K562 (cell line): ENCODE data around the gene PTPRR. TPM values are rescaled to one million over a fixed set of nuclear protein-coding genes. Genes with fewer than 3 reads are reported as not detected.

ENCODE experiments used
- ATAC-seq: fragments of 200-7000 bp; cut with Tn5 transposase; 3 replicates; pipeline ENCODE4 v1.9.1; 2020; ENCODE audit warnings: moderate library complexity
- BruUV-seq: library from RNA; stranded (reverse); fragments of 400-500 nt; replicated peaks from 2 replicates; lab custom pipeline; 2021; lab: Mats Ljungman, UMichigan
- CTCF ChIA-PET: fragments of 300-600 bp; formaldehyde crosslinking; extraction: SDS; loops from one replicate; lab custom pipeline; 2021; ENCODE audit warnings: low intra/inter-chr PET ratio; lab: Yijun Ruan, JAX
- POLR2A ChIA-PET: fragments of 300-600, 350-650 bp; sonication (Branson Sonifier 250); formaldehyde crosslinking; extraction: SDS; loops from one replicate; lab custom pipeline; 2021; ENCODE audit warnings: antibody characterized with exemption, inconsistent platforms; lab: Yijun Ruan, JAX
- DNase-seq, 4 experiments: peaks; one replicate each; pipeline versions ENCODE4 v3.0.0 to v3.0.0-alpha.2; 2011 to 2018; ENCODE audit warnings: low spot score in 3 of 4, mixed read lengths in 3 of 4; ENCODE audit errors: extremely low read depth in 1 of 4
- FAIRE-seq: peaks from 2 replicates; lab custom pipeline; 2011; peaks lifted over from hg19 to GRCh38; lab: Jason Lieb, UNC
- H2AFZ ChIP-seq: 2 replicates; pipeline ENCODE4 v1.6.0; 2011; ENCODE audit warnings: low read depth, low read length, control low read depth, inconsistent platforms
- H3K27ac ChIP-seq: fragments of 200-600 bp; 3 replicates; pipeline ENCODE4 v1.8.0; 2011; ENCODE audit warnings: low read depth, mild to moderate bottlenecking, control low read depth, inconsistent platforms, low read length, moderate library complexity, mixed read lengths; ENCODE audit errors: extremely low read depth
- H3K27me3 ChIP-seq, 2 experiments: fragments of 300-600 bp in 1 of 2; 2 replicates in 1 of 2; 3 replicates in 1 of 2; pipeline versions ENCODE4 v1.6.0 to v1.8.0; 2011; ENCODE audit warnings: inconsistent platforms in 2 of 2, low read length in 2 of 2, mild to moderate bottlenecking in 1 of 2, mixed read lengths in 1 of 2, moderate library complexity in 1 of 2; ENCODE audit not compliant: control insufficient read depth in 2 of 2, insufficient read depth in 2 of 2
- H3K36me3 ChIP-seq: fragments of 300-600 bp; 3 replicates; pipeline ENCODE4 v1.8.0; 2011; ENCODE audit warnings: mild to moderate bottlenecking, low read length, inconsistent platforms; ENCODE audit not compliant: control insufficient read depth, insufficient read depth
- H3K4me1 ChIP-seq, 2 experiments: fragments of 200-600 bp in 1 of 2; replicated peaks in 1 of 2; 2 replicates in 1 of 2; 3 replicates in 1 of 2; pipeline versions ENCODE4 v1.5.1 to v1.8.0; 2011; ENCODE audit warnings: inconsistent platforms in 2 of 2, low read length in 2 of 2, mild to moderate bottlenecking in 1 of 2, mixed read lengths in 1 of 2, moderate library complexity in 1 of 2; ENCODE audit not compliant: control insufficient read depth in 2 of 2, insufficient read depth in 2 of 2
- H3K4me2 ChIP-seq: 2 replicates; pipeline ENCODE4 v1.6.1; 2011; ENCODE audit warnings: low read length, control low read depth, inconsistent platforms, mixed read lengths; ENCODE audit not compliant: insufficient read depth
- H3K4me3 ChIP-seq: fragments of 200-600 bp; sonication (generic), shearing (Covaris generic); 2 replicates; pipeline ENCODE4 v1.5.1; 2016; ENCODE audit warnings: control low read depth, inconsistent platforms
- H3K79me2 ChIP-seq: fragments of 200-600 bp; 3 replicates; pipeline ENCODE4 v1.8.0; 2011; ENCODE audit warnings: low read length, inconsistent platforms; ENCODE audit not compliant: control insufficient read depth, insufficient read depth
- H3K9ac ChIP-seq, 2 experiments: 2 replicates each; pipeline versions ENCODE4 v1.6.0 to v1.6.1; 2011; ENCODE audit warnings: low read depth in 2 of 2, low read length in 2 of 2, control low read depth in 1 of 2, inconsistent platforms in 1 of 2, mild to moderate bottlenecking in 1 of 2, mixed read lengths in 1 of 2; ENCODE audit not compliant: insufficient read depth in 1 of 2
- H3K9me1 ChIP-seq: one replicate; pipeline ENCODE4 v1.6.0; 2011; ENCODE audit warnings: inconsistent platforms, mild to moderate bottlenecking, low read length, moderate library complexity; ENCODE audit not compliant: control insufficient read depth, insufficient read depth
- H3K9me3 ChIP-seq: replicated peaks from 2 replicates; pipeline ENCODE4 v1.5.1; 2011; ENCODE audit warnings: low read depth, low read length, inconsistent platforms; ENCODE audit not compliant: control insufficient read depth, insufficient read depth
- H4K20me1 ChIP-seq: replicated peaks from 2 replicates; pipeline ENCODE4 v1.6.1; 2011; ENCODE audit warnings: low read length, inconsistent platforms, mixed read lengths; ENCODE audit not compliant: control insufficient read depth, insufficient read depth
- GTF2E2 ChIP-seq: fragments of 200-800 bp; sonication (Bioruptor generic); IDR thresholded peaks from 2 replicates; pipeline ENCODE4 v1.6.1; 2016; ENCODE audit warnings: missing genetic modification characterization, missing compliant biosample characterization
- HDAC2 ChIP-seq: fragments of 450-650 bp; IDR thresholded peaks from 2 replicates; pipeline ENCODE4 v1.6.1; 2016; ENCODE audit warnings: mild to moderate bottlenecking
- HNRNPL ChIP-seq: fragments of 200-400 bp; formaldehyde crosslinking; IDR thresholded peaks from 2 replicates; pipeline ENCODE4 v1.6.1; 2017; ENCODE audit warnings: low read depth, mild to moderate bottlenecking, low read length
- WGBS: fragments of 100-300 bp; shearing (Covaris generic); methylation state at CpG from one replicate; pipeline ENCODE4 v1.1.6; 2016; ENCODE audit warnings: low coverage, mixed read lengths; ENCODE audit not compliant: insufficient coverage; ENCODE audit errors: missing lambda C conversion rate; 5-methylcytosine and 5-hydroxymethylcytosine counted together
- in situ Hi-C: fragments of 300-500 bp; cut with MboI; formaldehyde crosslinking; loops from 4 replicates; pipeline ENCODE4 v1.15.0; 2018; ENCODE audit warnings: inconsistent platforms, mixed read lengths
- intact Hi-C: fragments of 100-400 bp; cut with micrococcal nuclease; formaldehyde crosslinking; loops from 2 replicates; pipeline ENCODE4 v1.14.2; 2022
- polyA plus RNA-seq, 8 experiments: library from polyadenylated mRNA; depleted of rRNA in 4 of 8; stranded (reverse) in 5 of 8; unstranded in 3 of 8; fragments of >200 nt; fragmentation: Nextera tagmentation in 2 of 8; fragmentation: Illumina TruSeq in 1 of 8; extraction: Ambion mirVana in 2 of 8; extraction: Trizol in 1 of 8; gene quantifications; 2 replicates each; pipeline versions ENCODE4 v1.2.1 to v1.2.3, GENCODE V29; 2011 to 2014; ENCODE audit warnings: inconsistent platforms in 1 of 8, missing spikeins in 1 of 8
- total RNA-seq, 7 experiments: library from RNA; depleted of rRNA in 6 of 7; stranded (reverse); fragments of >200 nt in 6 of 7; fragmentation: Illumina TruSeq in 2 of 7; extraction: Trizol in 2 of 7; gene quantifications; 2 replicates each; pipeline versions ENCODE4 v1.2.1 to v1.2.3, GENCODE V29; 2011 to 2021; ENCODE audit warnings: low replicate concordance in 1 of 7
- TF ChIP-seq, protein P1 (sequence below): fragments of 450-650 bp; IDR thresholded peaks from 2 replicates; pipeline ENCODE4 v1.6.1; 2016; ENCODE audit warnings: mild to moderate bottlenecking, moderate library complexity

The PTPRR gene
- total and polyA plus RNA-seq, 9 of the 15 experiments (the other 6 are each of a cell fraction or from before 2014, with no cell fraction given) = 6.6 to 41.7 (median 12.3) TPM

DNA sequence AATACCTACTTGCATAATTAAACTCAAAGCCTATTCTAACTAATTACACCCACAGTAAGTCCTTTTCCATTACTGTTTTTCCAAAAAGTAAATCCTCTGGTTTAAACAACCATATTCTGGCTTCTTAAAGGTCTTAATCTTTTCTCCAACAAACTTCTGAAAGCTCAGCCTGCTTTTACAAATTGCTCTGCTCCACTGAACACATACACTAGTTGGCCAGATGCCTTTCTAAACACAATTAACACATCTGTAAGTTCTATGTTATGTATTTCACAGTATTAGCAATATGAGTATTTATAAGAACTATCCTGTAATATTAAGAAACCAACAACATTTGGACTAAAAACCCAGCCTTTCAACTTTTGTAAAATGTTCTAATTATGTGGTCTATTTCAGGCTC, 313.4 kb downstream of the PTPRR start:
- BruUV-seq = no TSS peak
- DNase-seq (no peak), FAIRE-seq (no peak), ATAC-seq (no peak)
- no peak overlapping the region for H3K27ac ChIP-seq
- ChIA-PET POLR2A (interaction anchor here (1.3 kb wide), 2 partner anchors 13 to 17 kb away, joined by 3 read pairs; no protein-coding TSS in a partner anchor), CTCF (no interaction called here)
- H3K4me1 ChIP-seq = peaks cover 0 to 10% of the 10 kb centered on the region in 2 experiments; a peak in 2 of 5 replicates
- no peaks in the 10 kb centered on the region for H3K9me1 ChIP-seq
- no peak overlapping the region for H3K9ac ChIP-seq
- no peaks in the 10 kb centered on the region for H3K9me3 ChIP-seq
- no peaks in the 10 kb centered on the region for H3K27me3 ChIP-seq
- intact Hi-C loops = loop anchor here (5.0 kb wide), 1 partner anchor 55 kb away; no protein-coding TSS in a partner anchor
- no peak overlapping the region for H3K4me3 ChIP-seq
- H4K20me1 ChIP-seq = no peaks in the 10 kb centered on the region
- no peak overlapping the region for H2AFZ ChIP-seq
- no peak overlapping the region for H3K4me2 ChIP-seq
- peaks cover 6% of the 10 kb centered on the region; the same call in 1 of the 3 replicates for H3K36me3 ChIP-seq
- in situ Hi-C loops = no loop called here
- TF ChIP-seq HDAC2 (no peak), GTF2E2 (0 out of 2 replicates have a peak, but pooled peaks have one; percentile 19)
- no peaks in the 10 kb centered on the region for H3K79me2 ChIP-seq

DNA sequence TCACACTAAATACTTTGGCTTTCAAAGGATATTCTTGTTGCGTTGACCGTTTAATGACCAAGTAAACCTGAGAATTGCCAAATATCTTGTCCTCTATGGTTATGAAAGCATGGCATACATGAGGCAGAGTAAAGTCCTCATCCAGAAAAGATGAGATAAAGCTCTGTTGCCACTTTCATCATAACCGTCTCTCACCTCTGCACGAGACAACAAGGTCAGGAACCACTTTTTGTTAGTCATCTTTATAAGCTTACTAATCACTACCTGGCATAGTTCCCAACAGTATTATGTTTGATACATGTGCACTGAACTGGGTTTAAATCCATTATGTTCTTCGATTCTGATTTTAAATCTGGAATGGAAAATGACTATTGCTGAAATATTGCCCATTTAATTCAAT, 314.6 kb downstream of the PTPRR start:
- H3K9me1 ChIP-seq = no peaks in the 10 kb centered on the region
- BruUV-seq = no TSS peak
- TF ChIP-seq HNRNPL = no peak
- TF ChIP-seq, protein P1, sequence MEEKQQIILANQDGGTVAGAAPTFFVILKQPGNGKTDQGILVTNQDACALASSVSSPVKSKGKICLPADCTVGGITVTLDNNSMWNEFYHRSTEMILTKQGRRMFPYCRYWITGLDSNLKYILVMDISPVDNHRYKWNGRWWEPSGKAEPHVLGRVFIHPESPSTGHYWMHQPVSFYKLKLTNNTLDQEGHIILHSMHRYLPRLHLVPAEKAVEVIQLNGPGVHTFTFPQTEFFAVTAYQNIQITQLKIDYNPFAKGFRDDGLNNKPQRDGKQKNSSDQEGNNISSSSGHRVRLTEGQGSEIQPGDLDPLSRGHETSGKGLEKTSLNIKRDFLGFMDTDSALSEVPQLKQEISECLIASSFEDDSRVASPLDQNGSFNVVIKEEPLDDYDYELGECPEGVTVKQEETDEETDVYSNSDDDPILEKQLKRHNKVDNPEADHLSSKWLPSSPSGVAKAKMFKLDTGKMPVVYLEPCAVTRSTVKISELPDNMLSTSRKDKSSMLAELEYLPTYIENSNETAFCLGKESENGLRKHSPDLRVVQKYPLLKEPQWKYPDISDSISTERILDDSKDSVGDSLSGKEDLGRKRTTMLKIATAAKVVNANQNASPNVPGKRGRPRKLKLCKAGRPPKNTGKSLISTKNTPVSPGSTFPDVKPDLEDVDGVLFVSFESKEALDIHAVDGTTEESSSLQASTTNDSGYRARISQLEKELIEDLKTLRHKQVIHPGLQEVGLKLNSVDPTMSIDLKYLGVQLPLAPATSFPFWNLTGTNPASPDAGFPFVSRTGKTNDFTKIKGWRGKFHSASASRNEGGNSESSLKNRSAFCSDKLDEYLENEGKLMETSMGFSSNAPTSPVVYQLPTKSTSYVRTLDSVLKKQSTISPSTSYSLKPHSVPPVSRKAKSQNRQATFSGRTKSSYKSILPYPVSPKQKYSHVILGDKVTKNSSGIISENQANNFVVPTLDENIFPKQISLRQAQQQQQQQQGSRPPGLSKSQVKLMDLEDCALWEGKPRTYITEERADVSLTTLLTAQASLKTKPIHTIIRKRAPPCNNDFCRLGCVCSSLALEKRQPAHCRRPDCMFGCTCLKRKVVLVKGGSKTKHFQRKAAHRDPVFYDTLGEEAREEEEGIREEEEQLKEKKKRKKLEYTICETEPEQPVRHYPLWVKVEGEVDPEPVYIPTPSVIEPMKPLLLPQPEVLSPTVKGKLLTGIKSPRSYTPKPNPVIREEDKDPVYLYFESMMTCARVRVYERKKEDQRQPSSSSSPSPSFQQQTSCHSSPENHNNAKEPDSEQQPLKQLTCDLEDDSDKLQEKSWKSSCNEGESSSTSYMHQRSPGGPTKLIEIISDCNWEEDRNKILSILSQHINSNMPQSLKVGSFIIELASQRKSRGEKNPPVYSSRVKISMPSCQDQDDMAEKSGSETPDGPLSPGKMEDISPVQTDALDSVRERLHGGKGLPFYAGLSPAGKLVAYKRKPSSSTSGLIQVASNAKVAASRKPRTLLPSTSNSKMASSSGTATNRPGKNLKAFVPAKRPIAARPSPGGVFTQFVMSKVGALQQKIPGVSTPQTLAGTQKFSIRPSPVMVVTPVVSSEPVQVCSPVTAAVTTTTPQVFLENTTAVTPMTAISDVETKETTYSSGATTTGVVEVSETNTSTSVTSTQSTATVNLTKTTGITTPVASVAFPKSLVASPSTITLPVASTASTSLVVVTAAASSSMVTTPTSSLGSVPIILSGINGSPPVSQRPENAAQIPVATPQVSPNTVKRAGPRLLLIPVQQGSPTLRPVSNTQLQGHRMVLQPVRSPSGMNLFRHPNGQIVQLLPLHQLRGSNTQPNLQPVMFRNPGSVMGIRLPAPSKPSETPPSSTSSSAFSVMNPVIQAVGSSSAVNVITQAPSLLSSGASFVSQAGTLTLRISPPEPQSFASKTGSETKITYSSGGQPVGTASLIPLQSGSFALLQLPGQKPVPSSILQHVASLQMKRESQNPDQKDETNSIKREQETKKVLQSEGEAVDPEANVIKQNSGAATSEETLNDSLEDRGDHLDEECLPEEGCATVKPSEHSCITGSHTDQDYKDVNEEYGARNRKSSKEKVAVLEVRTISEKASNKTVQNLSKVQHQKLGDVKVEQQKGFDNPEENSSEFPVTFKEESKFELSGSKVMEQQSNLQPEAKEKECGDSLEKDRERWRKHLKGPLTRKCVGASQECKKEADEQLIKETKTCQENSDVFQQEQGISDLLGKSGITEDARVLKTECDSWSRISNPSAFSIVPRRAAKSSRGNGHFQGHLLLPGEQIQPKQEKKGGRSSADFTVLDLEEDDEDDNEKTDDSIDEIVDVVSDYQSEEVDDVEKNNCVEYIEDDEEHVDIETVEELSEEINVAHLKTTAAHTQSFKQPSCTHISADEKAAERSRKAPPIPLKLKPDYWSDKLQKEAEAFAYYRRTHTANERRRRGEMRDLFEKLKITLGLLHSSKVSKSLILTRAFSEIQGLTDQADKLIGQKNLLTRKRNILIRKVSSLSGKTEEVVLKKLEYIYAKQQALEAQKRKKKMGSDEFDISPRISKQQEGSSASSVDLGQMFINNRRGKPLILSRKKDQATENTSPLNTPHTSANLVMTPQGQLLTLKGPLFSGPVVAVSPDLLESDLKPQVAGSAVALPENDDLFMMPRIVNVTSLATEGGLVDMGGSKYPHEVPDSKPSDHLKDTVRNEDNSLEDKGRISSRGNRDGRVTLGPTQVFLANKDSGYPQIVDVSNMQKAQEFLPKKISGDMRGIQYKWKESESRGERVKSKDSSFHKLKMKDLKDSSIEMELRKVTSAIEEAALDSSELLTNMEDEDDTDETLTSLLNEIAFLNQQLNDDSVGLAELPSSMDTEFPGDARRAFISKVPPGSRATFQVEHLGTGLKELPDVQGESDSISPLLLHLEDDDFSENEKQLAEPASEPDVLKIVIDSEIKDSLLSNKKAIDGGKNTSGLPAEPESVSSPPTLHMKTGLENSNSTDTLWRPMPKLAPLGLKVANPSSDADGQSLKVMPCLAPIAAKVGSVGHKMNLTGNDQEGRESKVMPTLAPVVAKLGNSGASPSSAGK = 0 out of 2 replicates have a peak, but pooled peaks have one; percentile 10
- intact Hi-C loops (loop anchor here (5.0 kb wide), 1 partner anchor 56 kb away; no protein-coding TSS in a partner anchor), in situ Hi-C loops (no loop called here)
- WGBS = 63% methylated on average over 5 of the region's 5 CpGs
- H3K4me1 ChIP-seq = peaks cover 0 to 10% of the 10 kb centered on the region in 2 experiments; a peak in 2 of 5 replicates
- DNase-seq (no peak), ATAC-seq (no peak), FAIRE-seq (no peak)
- no peaks in the 10 kb centered on the region for H3K79me2 ChIP-seq
- no peaks in the 10 kb centered on the region for H3K27me3 ChIP-seq
- H4K20me1 ChIP-seq = no peaks in the 10 kb centered on the region
- H3K27ac ChIP-seq = no peak overlapping the region
- peaks cover 6% of the 10 kb centered on the region; the same call in 1 of the 3 replicates for H3K36me3 ChIP-seq
- no peak overlapping the region for H3K9ac ChIP-seq
- H3K4me3 ChIP-seq = no peak overlapping the region
- H3K9me3 ChIP-seq = no peaks in the 10 kb centered on the region
- POLR2A ChIA-PET = interaction anchor here (1.3 kb wide), 1 partner anchor 14 kb away, joined by 3 read pairs; no protein-coding TSS in a partner anchor
- CTCF ChIA-PET = no interaction called here
- no peak overlapping the region for H3K4me2 ChIP-seq
- no peak overlapping the region for H2AFZ ChIP-seq
